Hematopoietic multipotent progenitor cell treated with erythropoietin and hydrocortisone succinate and interleukin-3 and kit ligand, for 17 days (in vitro differentiated cells): ENCODE results near the gene CENPB.
A peak's percentile ranks its signal among the peaks of the same experiment; 100 is the strongest.

Experiments used
- DNase-seq: peaks from one replicate; pipeline ENCODE4 v3.0.0-alpha.2; 2015; ENCODE audit warnings: low spot score

The CENPB gene

DNA sequence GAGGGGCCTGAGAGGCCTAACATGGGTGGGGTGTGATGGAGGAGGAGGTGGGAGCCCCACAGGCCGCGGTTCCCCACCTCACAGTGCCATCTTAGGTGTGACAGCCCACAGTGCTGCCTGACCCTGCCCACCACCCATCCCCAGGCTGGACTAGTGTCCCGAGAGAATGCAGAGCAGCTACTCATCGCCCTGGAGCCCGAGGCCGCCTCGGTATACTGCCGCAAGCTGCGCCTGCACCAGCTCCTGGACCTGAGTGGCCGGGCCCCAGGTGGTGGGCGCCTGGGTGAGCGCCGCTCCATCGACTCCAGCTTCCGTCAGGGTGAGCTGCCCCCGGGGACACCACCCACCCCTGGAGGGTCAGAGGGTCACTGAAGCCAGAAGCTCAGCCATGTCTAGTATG, 38.5 kb downstream of the CENPB start:
- DNase-seq, result no peak

DNA sequence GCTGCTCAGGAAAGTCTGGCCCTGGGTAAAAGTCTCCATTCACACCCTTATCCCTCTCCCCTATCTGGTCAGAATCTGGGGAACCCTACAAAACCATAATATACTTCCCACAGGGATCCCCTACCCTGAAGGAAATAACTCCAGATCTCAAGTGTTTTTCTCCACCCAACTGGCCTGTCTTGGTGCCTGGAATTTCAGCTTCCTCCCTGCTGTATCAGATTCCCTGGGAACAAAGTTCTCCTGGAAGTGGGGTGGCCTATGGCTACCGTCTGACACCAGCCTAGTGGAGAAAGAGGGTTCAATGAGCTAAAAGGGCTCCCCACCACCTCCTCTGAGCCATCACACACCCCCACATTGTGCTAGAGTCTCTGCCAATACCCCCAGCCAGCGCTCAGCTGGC, 39.1 kb downstream of the CENPB start:
- DNase-seq, result no peak

DNA sequence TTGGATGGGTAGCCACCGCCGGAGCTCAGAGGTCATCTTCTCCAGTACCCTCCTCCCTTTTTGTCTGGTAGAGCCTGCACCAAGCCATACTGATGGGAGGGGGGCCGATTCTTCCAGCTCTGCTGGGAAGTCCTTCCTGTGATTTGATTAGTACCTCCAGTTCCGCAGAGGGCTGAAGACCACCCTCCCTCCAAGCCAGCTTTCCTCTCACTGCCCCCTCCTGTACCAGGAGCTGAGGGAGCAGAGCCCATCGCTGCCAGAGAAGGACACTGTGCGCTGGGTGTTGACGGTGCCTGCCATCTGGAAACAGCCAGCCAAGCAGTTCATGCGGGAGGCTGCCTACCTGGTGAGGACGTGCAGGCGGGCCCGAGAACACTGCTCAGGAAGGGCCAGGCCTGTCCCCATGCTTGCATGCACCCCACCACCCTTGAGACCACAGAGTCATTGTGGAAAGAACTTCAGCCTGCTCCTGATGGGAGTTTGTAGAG, 40.8 kb downstream of the CENPB start:
- no peak for DNase-seq

DNA sequence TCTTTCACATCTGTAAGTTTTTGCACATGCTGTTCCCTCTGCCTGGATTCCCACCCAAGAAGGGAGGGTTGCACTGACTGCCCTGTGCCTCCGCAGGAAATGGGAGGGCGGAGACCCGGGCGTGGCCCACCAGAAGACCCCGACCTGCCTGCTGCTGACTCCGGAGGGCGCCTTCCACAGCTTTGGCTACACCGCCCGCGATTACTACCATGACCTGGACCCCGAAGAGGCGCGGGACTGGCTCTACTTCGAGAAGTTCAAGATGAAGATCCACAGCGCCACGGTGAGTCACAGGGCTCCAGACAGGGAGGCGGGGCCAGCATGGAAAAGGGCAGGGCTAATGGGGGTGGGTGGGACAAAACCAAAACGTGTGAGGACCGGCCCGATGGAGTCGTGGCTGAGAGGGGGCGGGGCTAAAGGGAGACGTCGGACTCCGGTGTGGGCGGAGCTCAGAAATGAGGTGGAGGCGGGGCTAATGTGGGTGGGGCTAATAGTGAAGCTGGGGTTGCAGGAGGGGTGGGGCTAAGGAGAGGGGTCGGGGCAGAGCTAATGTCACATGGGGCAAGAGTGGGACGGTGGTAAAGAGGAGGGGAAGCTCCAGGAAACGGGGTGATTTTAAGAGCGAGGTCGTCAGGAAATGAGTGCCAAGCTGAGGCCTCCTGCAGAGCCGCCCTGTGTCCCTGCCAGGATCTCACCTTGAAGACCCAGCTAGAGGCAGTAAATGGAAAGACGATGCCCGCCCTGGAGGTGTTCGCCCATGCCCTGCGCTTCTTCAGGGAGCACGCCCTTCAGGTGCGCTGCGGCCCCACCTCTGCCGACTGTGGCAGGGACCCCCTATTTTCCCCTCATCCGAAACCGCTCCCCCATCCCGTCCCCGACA, 41.5 kb downstream of the CENPB start:
- DNase-seq, result peak; percentile 85

DNA sequence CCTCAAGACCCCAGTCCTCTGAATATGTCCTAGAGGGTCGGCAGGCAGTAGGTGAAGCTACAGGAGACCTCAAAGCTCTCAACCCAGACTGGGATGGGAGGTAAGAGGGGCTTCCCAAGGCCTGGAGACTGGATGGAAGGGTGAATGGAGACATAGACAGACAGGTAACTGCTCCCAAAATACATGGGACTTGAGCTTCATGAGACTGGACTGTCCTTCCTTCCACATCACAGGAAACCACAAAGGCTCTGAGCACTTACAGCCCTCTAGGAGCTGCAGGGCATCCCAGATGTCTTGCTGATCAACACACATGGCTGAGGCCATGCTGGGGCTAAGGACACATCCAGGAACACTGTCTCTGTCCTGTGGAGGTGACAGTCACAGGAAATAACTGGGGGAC, 42.5 kb downstream of the CENPB start:
- DNase-seq, result no peak

DNA sequence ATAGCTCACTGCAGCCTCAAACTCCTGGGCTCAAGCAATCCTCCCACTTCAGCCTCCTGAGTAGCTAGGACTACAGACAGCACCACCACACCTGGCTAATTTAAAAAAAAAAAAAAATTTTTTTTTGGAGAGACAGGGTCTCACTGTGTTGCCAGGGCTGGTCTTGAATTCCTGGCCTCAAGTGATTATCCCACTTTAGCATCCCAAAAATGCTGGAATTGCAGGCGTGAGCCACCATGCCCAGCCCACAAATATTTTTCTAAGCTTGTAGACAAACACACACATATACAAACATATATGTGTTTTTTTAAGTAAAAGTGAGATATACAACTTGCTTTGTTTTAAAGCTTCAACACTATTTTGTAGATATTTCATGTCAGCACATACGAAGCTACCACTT, 43.3 kb downstream of the CENPB start:
- DNase-seq, result no peak

DNA sequence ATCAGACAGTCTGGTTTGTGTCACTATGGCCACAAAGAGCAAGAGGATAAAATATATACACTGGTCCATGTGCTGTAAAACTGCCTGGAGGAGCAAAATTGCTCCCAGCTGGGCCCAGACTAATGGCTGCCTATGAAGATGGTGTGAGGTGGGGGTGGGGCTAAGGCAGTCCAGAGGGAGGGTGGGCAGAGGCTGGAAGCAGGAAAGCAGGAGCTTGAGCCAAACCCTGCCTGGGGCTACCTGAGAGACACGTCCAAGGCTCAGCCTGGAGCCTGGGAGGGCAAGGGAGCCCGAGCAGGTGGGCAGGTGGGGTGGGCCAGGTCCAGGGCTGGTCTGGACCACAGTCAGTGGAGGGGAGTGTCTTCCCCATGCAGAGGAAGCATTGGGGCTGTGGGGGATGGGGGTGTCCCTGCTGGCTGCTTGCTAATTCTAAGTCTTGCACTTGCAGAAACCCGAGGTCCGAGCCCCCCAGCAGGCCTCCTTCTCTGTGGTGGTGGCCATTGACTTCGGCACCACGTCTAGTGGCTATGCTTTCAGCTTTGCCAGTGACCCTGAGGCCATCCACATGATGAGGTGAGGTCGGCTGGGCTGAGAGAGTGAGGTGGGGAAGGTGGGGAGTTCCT, 44.6 kb downstream of the CENPB start:
- DNase-seq, result no peak

DNA sequence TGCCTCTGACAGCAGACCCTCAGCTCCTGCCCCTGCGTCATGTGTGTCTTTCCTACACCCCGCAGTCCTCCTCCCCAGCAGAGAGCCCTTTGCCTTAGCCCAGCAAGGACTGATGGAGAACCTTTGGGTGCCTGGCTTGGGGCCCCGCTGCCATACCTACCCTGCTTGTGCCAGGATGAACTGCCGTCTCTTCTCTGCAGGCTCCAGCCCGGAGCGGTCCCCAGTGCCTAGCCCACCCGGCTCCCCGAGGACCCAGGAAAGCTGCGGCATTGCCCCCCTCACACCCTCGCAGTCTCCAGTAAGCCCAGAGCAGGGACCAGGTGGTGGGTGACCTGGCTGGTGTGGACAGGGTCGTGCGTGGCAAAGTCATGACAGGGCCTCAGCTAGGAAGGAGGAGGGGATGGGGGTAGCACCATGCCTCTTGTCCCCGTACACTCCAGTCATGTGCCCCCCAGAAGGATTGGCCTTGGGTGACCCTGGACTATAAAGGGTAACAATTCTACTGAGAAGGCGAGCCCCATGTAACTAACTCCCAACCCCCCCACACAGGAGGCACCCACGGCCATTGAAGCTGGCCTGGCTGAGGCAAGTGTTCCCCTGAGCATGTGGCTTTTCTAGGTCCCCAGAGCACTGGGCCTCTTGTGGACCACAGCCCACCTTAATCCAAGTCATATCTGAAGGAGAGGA, 45.8 kb downstream of the CENPB start:
- no peak for DNase-seq

DNA sequence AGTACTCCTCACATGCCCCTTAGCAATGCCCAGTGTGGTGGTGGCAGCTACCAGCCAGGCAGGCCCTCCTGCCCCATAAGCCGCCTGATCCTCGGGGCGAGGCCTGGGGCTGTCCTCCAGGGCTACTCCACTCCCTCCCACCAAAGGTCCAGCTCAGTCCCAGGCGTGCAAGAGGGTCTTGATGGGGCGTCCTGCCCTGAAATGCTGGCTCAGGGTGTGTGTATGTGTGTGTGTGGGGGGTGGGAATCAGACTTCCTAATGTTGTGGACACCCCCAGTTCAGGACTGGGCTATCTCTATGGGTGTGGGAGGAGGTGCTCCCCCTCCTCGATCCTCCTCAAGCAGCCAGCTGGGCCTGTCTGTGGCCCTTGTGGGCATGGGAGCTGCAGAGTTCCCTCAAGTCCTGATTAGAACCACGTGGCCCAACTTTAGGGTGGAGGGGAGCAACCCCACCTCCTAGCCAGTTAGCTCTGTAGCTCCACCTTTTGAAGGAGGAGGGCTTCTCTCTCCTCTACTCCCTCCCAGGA, 46.6 kb downstream of the CENPB start:
- no peak for DNase-seq

DNA sequence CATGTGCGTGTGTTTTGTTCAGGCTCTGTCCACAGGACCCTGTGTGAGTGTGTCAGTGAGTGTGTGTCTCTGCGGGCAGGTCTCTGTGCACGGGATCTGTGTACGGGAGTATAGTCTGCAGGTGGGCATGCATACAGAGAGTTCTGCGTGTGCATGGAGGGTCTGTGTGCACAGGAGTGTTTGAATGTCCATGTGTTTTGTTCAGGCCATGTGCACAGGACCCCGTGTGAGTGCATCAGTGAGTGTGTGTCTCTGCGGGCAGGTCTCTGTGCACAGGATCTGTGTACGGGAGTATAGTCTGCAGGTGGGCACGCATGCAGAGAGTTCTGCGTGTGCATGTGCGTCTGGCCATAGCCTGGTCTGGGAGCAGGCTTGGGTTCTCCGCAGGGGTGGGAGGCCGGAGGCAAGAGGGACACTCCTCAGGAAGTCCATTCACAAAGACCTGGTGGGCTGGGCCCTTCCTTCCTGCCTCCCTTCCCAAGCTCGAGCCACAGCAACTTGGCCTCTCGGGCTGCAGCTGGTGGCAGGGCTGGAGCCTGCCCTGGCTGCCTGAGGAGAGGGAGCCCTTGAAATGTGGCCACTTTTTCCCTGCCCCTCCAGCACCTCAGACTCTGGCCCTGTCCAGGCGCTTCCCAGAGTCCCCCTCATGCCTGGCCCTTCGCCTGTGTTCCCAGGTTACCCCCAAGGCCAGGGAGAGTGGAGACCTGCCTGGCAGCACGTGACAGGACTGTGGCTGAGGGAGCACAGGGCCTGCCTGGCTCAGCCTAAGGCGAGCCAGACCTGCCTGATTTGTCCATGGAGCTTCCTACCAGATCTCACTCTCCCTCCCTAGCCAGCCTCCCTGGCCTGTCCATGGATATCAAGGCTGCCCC, 47.2 kb downstream of the CENPB start:
- DNase-seq, result no peak

DNA sequence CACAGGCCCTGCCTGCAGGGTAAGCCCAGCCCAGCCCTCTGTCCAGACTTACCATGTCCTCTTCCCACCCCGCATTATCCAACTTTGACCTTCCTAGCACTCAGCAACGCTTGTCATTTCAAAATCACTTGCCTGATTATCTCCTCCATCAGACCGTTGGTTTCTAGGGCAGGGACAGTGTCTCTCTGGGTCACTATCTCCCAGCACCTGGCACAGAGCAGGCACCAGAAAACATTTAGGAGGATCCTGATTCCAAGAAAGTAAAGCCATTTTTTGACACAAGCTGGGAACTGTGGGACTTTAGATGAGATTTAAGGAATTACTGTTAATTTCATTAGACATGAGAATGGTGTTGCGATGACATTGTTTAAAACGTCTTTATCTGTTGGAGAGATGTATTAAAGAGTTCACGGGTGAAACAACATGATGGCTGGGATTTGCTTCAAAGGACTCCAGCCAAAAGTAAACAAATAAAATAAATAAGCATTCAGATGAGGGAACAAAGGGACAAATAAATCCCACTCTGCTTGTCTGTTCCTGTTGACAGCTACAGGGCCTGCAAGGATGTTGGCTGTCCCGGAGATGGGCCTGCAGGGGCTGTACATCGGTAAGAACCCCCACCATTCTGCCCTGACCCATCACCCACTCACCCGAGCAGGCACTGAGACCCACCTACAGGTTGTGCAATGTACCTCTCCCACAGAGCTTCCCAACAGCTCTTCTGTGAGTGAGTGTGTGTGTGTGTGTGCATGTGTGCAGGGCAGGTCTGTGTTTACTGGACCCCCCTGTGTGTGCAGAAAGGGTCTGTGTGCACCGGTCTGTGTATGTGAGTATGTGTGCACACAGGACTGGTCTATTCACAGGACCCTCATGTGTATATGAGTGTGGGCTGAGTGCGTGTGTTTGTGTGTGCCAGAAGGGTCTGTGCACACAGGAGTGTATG, 48.2 kb downstream of the CENPB start:
- DNase-seq, result no peak

DNA sequence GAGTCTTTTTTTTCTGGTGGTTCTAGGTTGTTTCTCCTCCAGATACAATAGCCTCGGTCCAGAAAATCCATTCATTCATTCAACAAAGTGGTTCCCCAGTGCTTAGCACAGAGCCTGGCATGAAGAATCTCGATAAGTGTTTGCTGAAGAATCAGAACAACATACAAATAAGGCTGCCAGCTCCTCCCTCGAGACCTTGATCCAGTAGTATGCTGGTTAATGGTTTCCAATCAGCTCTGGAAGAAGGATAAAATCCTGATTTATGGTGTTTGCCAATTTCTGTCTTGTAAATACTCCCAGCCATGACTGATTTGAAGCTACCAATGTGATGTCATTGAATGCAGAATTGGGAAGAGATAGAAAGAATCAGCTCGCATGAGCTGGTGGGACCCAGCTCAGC, 50.8 kb downstream of the CENPB start:
- no peak for DNase-seq

DNA sequence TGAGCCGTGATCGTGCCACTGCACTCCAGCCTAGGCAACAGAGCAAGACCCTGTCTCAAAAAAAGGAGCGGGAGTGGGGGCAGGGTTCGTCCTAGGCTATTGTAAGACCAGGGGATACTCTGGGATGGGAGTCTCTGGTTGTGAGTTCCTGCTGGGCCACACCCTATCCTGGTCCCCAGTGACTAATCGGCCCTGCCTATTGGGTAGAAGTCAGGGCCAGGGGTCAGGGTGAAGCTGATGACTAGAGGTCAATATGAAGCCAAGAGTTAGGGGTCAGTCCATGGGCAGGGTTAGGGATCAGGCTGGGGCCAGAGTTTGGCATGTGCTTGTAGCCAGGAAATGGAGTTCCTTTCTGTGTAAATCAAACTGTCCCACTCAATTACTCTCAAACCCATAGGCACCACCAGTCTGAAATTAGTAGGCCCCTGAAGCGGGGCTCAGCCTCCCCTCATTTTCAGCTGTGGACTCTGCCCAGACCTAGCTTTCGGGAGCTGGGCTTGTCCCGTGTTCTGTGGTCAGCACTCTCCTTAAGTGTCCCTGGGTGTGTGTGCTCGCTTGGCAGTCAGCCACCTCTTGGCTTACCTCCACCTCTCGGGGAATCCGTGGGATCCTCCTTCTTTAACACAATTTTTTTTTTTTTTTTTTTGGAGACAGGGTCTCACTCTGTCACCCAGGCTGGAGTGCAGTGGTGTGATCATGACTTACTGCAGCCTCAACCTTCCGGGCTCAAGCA, 52.3 kb downstream of the CENPB start:
- no peak for DNase-seq
